ENCODE measurements around the gene CARD19.

DNA sequence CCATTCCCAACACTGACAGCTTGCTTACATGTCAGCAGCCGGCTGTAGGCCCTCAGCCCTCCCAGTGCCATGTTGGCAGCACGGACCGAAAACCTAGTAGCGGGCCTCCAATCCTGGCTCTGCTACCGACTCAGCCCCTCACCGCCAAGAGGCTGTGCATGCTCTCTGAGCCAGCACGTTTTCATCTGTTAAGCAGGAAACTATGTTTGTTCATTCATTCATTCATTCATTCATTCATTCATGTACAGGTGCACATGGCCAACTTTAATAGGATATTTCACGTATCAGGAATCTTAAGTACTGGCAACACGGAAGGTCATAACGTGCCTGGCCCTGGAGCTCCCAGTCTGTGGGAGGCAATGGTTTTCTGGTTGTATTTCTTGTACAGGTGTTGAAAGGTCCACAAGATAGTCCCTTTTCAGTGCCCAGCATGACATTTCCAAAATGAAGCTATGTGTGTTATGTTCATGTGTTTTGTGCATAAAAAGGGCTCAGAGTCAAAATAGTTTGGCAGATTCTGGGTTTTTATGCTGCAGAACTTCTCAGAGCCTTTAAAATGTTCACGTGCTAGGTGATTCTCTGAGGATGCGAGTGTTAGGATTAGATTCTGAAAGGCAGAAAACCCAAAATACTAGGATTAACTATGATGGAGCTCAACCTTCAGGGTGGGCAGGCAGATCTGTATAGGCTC, 19.8 kb upstream of the CARD19 start:
- TF ChIP-seq EZH2 (IDR thresholded peaks at IDR 0.05; ENCODE audit: insufficient read depth, poor library complexity, severe bottlenecking), result no peak
- no peak for TF ChIP-seq EZH2phosphoT487 (IDR thresholded peaks at IDR 0.05; ENCODE audit: insufficient read depth, low read depth)
